SK-N-SH (cell line): ENCODE measurements around the gene FMNL1. TPM values are rescaled to one million over a fixed set of nuclear protein-coding genes. Genes with fewer than 3 reads are reported as not detected.
"Not testable (repeated sequence)": the region's sequence is repeated elsewhere in the genome, so short reads cannot be mapped to it uniquely, and the experiment has no call there.

Source experiments
- CTCF ChIA-PET: fragments of 300-600, 350-600 bp; formaldehyde crosslinking; extraction: SDS; loops from one replicate; lab custom pipeline; 2021; lab: Yijun Ruan, JAX
- POLR2A ChIA-PET: fragments of 350-600 bp; sonication (Branson Sonifier 250); formaldehyde crosslinking; extraction: SDS; loops from one replicate; lab custom pipeline; 2020; ENCODE audit warnings: antibody characterized with exemption, inconsistent platforms; lab: Yijun Ruan, JAX
- DNase-seq: peaks from one replicate; pipeline ENCODE4 v3.0.0; 2012
- H2AFZ ChIP-seq: fragments of 200-600 bp; sonication (generic); 2 replicates; pipeline ENCODE4 v1.8.1; 2016; ENCODE audit warnings: antibody characterized with exemption, mild to moderate bottlenecking, low read depth
- H3F3A ChIP-seq: fragments of 200-600 bp; sonication (generic); replicated peaks from 2 replicates; pipeline ENCODE3; 2016; ENCODE audit warnings: antibody characterized with exemption, mild to moderate bottlenecking; ENCODE audit not compliant: insufficient read depth
- H3K27ac ChIP-seq, 2 experiments: fragments of 200-500 bp in 1 of 2; fragments of 200-600 bp in 1 of 2; sonication (Bioruptor generic) in 1 of 2; sonication (generic), shearing (Covaris generic) in 1 of 2; 2 replicates each; pipeline versions ENCODE4 v1.5.1 to v1.6.1; 2014 to 2016; ENCODE audit warnings: low read depth in 2 of 2, inconsistent platforms in 1 of 2, low read length in 1 of 2, mild to moderate bottlenecking in 1 of 2, mixed read lengths in 1 of 2
- H3K27me3 ChIP-seq: fragments of 200-600 bp; sonication (generic), shearing (Covaris generic); 2 replicates; pipeline ENCODE4 v1.6.1; 2016; ENCODE audit warnings: mixed run types; ENCODE audit not compliant: insufficient read depth
- H3K36me3 ChIP-seq, 2 experiments: fragments of 200-500 bp in 1 of 2; fragments of 200-600 bp in 1 of 2; sonication (Bioruptor generic) in 1 of 2; sonication (generic) in 1 of 2; replicated peaks in 1 of 2; 2 replicates each; pipeline versions ENCODE3 to v1.5.1; 2014 to 2016; ENCODE audit warnings: low read length in 1 of 2, mild to moderate bottlenecking in 1 of 2; ENCODE audit not compliant: insufficient read depth in 2 of 2, control insufficient read depth in 1 of 2
- H3K4me1 ChIP-seq, 2 experiments: fragments of 200-500 bp in 1 of 2; fragments of 200-600 bp in 1 of 2; sonication (Bioruptor generic) in 1 of 2; sonication (generic), shearing (Covaris generic) in 1 of 2; 2 replicates each; pipeline versions ENCODE4 v1.5.1 to v1.6.1; 2014 to 2016; ENCODE audit warnings: low read depth in 1 of 2, low read length in 1 of 2, mixed run types in 1 of 2; ENCODE audit not compliant: insufficient read depth in 2 of 2, control insufficient read depth in 1 of 2
- H3K4me2 ChIP-seq: fragments of 200-600 bp; sonication (generic), shearing (Covaris generic); 2 replicates; pipeline ENCODE4 v1.6.1; 2017; ENCODE audit warnings: mixed run types
- H3K4me3 ChIP-seq, 2 experiments: fragments of 200-500 bp in 1 of 2; fragments of 200-600 bp in 1 of 2; sonication (Bioruptor generic) in 1 of 2; sonication (generic), shearing (Covaris generic) in 1 of 2; 2 replicates each; pipeline versions ENCODE4 v1.5.1 to v1.8.1; 2014 to 2016; ENCODE audit warnings: low read depth in 2 of 2, inconsistent platforms in 1 of 2, low read length in 1 of 2, mild to moderate bottlenecking in 1 of 2, mixed read lengths in 1 of 2, moderate library complexity in 1 of 2
- H3K79me2 ChIP-seq: fragments of 200-600 bp; sonication (generic); 2 replicates; pipeline ENCODE4 v1.8.1; 2017; ENCODE audit warnings: mild to moderate bottlenecking; ENCODE audit not compliant: insufficient read depth
- H3K9ac ChIP-seq: fragments of 200-600 bp; sonication (generic); 2 replicates; pipeline ENCODE4 v1.6.1; 2017; ENCODE audit warnings: mixed run types
- H3K9me2 ChIP-seq: fragments of 200-600 bp; sonication (generic); 2 replicates; pipeline ENCODE4 v1.6.1; 2017; ENCODE audit warnings: mixed run types
- H3K9me3 ChIP-seq: fragments of 200-600 bp; sonication (generic); 2 replicates; pipeline ENCODE4 v1.6.1; 2017; ENCODE audit warnings: mixed run types, mild to moderate bottlenecking, moderate library complexity
- H4K20me1 ChIP-seq: fragments of 200-600 bp; sonication (generic); 2 replicates; pipeline ENCODE4 v1.6.1; 2017; ENCODE audit warnings: mild to moderate bottlenecking, mixed run types; ENCODE audit not compliant: insufficient read depth
- CTCF ChIP-seq: fragments of 200-600 bp; sonication (generic); IDR thresholded peaks from 2 replicates; pipeline ENCODE4 v1.6.1; 2017; ENCODE audit warnings: antibody characterized with exemption, mild to moderate bottlenecking, moderate library complexity
- FOXM1 ChIP-seq: IDR thresholded peaks from 2 replicates; pipeline ENCODE4 v1.4.0; 2012; ENCODE audit warnings: low read depth, mild to moderate bottlenecking
- IRF3 ChIP-seq: fragments of 150-350 bp; IDR thresholded peaks from 2 replicates; pipeline ENCODE4 v1.6.1; 2016; ENCODE audit warnings: mild to moderate bottlenecking, low read depth, low read length
- NFIC ChIP-seq: IDR thresholded peaks from 2 replicates; pipeline ENCODE4 v1.4.0; 2012; ENCODE audit warnings: borderline replicate concordance
- RAD21 ChIP-seq: IDR thresholded peaks from 2 replicates; pipeline ENCODE4 v1.6.1; 2012; ENCODE audit warnings: mild to moderate bottlenecking, low read length
- RFX5 ChIP-seq: IDR thresholded peaks from 2 replicates; pipeline ENCODE4 v1.6.1; 2012; ENCODE audit warnings: mild to moderate bottlenecking, improper control_type of control experiment, low read length
- WGBS: methylation state at CpG from one replicate; pipeline ENCODE4 v1.1.6; 2017; ENCODE audit warnings: low lambda C conversion rate; 5-methylcytosine and 5-hydroxymethylcytosine counted together
- polyA plus RNA-seq, 3 experiments: library from polyadenylated mRNA; depleted of rRNA; stranded (reverse); fragments of >200 nt; gene quantifications; 2 replicates each; pipeline ENCODE4 v1.2.3, GENCODE V29; 2012

The FMNL1 gene
- polyA plus RNA-seq, 1 of the 3 experiments (the other 2 are of a cell fraction), result 2.8 TPM

GRCh38 chr17:45201457-45201856, 20.2 kb upstream of the FMNL1 start:
- no peaks in the 10 kb centered on the region for H4K20me1 ChIP-seq
- H3K27me3 ChIP-seq, result no peaks in the 10 kb centered on the region
- H3K9ac ChIP-seq, result no peak overlapping the region
- no peak overlapping the region for H3K4me2 ChIP-seq
- no peak overlapping the region for H3K27ac ChIP-seq
- no peak overlapping the region for H2AFZ ChIP-seq
- peaks cover 5 to 8% of the 10 kb centered on the region in 2 experiments; a peak in 3 of 4 replicates for H3K4me1 ChIP-seq
- ChIA-PET CTCF (interaction anchor here (0.6 to 3.6 kb wide), 7 partner anchors 11 to 184 kb away, joined by 3 to 29 read pairs (median 4); partner anchors contain the start of genes ACBD4 and PLCD3), POLR2A (interaction anchor here (2.0 kb wide), 1 partner anchor 53 kb away, joined by 5 read pairs; the partner anchor contains the start of gene HEXIM1)
- no peaks in the 10 kb centered on the region for H3K9me2 ChIP-seq
- 92% methylated on average over 4 of the region's 4 CpGs for WGBS
- H3K9me3 ChIP-seq, result no peaks in the 10 kb centered on the region
- TF ChIP-seq CTCF, result no peak
- TF ChIP-seq IRF3, result no peak
- no peak for TF ChIP-seq RFX5
- no peak for TF ChIP-seq RAD21
- no peak for TF ChIP-seq NFIC
- TF ChIP-seq FOXM1, result no peak
- no peaks in the 10 kb centered on the region for H3F3A ChIP-seq
- no peaks in the 10 kb centered on the region for H3K79me2 ChIP-seq
- H3K36me3 ChIP-seq, result no peaks in the 10 kb centered on the region
- no peak overlapping the region for H3K4me3 ChIP-seq
- DNase-seq, result no peak

- H3K27ac ChIP-seq, H3K4me1 ChIP-seq, H3K9me3 ChIP-seq, H2AFZ ChIP-seq, H3K79me2 ChIP-seq, H3K27me3 ChIP-seq, H3K4me3 ChIP-seq, H3K36me3 ChIP-seq, H3K4me2 ChIP-seq, H3K9me2 ChIP-seq, DNase-seq, H4K20me1 ChIP-seq, H3F3A ChIP-seq, H3K9ac ChIP-seq: not testable (repeated sequence)
- ChIA-PET CTCF (interaction anchor here (0.6 to 3.6 kb wide), 5 partner anchors 34 to 69 kb away, joined by 3 to 29 read pairs (median 6); partner anchors contain the start of genes ACBD4 and PLCD3), POLR2A (interaction anchor here (2.0 kb wide), 1 partner anchor 53 kb away, joined by 5 read pairs; the partner anchor contains the start of gene HEXIM1)
- WGBS, result 87% methylated on average over 5 of the region's 6 CpGs
These were observed 19.8 kb upstream of the FMNL1 start for GRCh38 chr17:45201880-45202279.
